ENCODE results near the gene MT1E.
"Not testable (repeated sequence)": the region's sequence is repeated elsewhere in the genome, so short reads cannot be mapped to it uniquely, and the experiment has no call there.

Gene MT1E

GRCh38 chr16:56625140-56625942 is at the start of gene MT1E:
TSS of gene MT1E (plus strand) at chr16:56625781. CDS start at chr16:56625852, 71 bp downstream.
- DNase-seq (ENCODE audit: low read depth in 2 of 3, low spot score in 2 of 3) = peak in 1 of 3 experiments; percentile 61

GRCh38 chr16:56576585-56577299 is 48.8 kb upstream of the MT1E start:
- peak; percentile 51 to 82 (median 76) for DNase-seq (ENCODE audit: low read depth in 2 of 3, low spot score in 2 of 3)

GRCh38 chr16:56577300-56577625 is 48.3 kb upstream of the MT1E start:
- DNase-seq (ENCODE audit: low read depth in 2 of 3, low spot score in 2 of 3) = no peak

- DNase-seq (ENCODE audit: low read depth in 2 of 3, low spot score in 2 of 3) = no peak
Measured at GRCh38 chr16:56580391-56581048, 45.1 kb upstream of the MT1E start.

- not testable (repeated sequence) for DNase-seq (ENCODE audit: low read depth in 2 of 3, low spot score in 2 of 3)
Measured at GRCh38 chr16:56582911-56583310, 42.7 kb upstream of the MT1E start.

- no peak for DNase-seq (ENCODE audit: low read depth in 2 of 3, low spot score in 2 of 3)
Measured at GRCh38 chr16:56583351-56584168, 42.0 kb upstream of the MT1E start.

- DNase-seq (ENCODE audit: low read depth in 2 of 3, low spot score in 2 of 3) = no peak
Measured at GRCh38 chr16:56584276-56584675, 41.3 kb upstream of the MT1E start.

GRCh38 chr16:56588781-56589140 is 36.8 kb upstream of the MT1E start:
- DNase-seq (ENCODE audit: low read depth in 2 of 3, low spot score in 2 of 3) = no peak

GRCh38 chr16:56589141-56590039 is 36.2 kb upstream of the MT1E start, which contains the start of gene MT3:
TSS of gene MT3 (plus strand) at chr16:56589528. CDS start at chr16:56589591, 63 bp downstream.
- DNase-seq (ENCODE audit: low read depth in 2 of 3, low spot score in 2 of 3) = no peak

- DNase-seq (ENCODE audit: low read depth in 2 of 3, low spot score in 2 of 3) = no peak
Measured at GRCh38 chr16:56591377-56592060, 34.1 kb upstream of the MT1E start.

- DNase-seq (ENCODE audit: low read depth in 2 of 3, low spot score in 2 of 3) = no peak
Measured at GRCh38 chr16:56593573-56594291, 31.8 kb upstream of the MT1E start.

- DNase-seq (ENCODE audit: low read depth in 2 of 3, low spot score in 2 of 3) = no peak
Measured at GRCh38 chr16:56594292-56594619, 31.3 kb upstream of the MT1E start.

- DNase-seq (ENCODE audit: low read depth in 2 of 3, low spot score in 2 of 3) = no peak
Measured at GRCh38 chr16:56600398-56600999, 25.1 kb upstream of the MT1E start.

GRCh38 chr16:56601325-56601724 is 24.3 kb upstream of the MT1E start:
- DNase-seq (ENCODE audit: low read depth in 2 of 3, low spot score in 2 of 3) = no peak

GRCh38 chr16:56603589-56603988 is 22.0 kb upstream of the MT1E start:
- DNase-seq (ENCODE audit: low read depth in 2 of 3, low spot score in 2 of 3) = no peak

GRCh38 chr16:56604966-56605365 is 20.6 kb upstream of the MT1E start:
- no peak for DNase-seq (ENCODE audit: low read depth in 2 of 3, low spot score in 2 of 3)

GRCh38 chr16:56605475-56605874 is 20.1 kb upstream of the MT1E start:
- DNase-seq (ENCODE audit: low read depth in 2 of 3, low spot score in 2 of 3) = no peak

- DNase-seq (ENCODE audit: low read depth in 2 of 3, low spot score in 2 of 3) = no peak
Measured at GRCh38 chr16:56606071-56606475, 19.5 kb upstream of the MT1E start.
